Measurements from ENCODE around the gene CNTFR.

DNA sequence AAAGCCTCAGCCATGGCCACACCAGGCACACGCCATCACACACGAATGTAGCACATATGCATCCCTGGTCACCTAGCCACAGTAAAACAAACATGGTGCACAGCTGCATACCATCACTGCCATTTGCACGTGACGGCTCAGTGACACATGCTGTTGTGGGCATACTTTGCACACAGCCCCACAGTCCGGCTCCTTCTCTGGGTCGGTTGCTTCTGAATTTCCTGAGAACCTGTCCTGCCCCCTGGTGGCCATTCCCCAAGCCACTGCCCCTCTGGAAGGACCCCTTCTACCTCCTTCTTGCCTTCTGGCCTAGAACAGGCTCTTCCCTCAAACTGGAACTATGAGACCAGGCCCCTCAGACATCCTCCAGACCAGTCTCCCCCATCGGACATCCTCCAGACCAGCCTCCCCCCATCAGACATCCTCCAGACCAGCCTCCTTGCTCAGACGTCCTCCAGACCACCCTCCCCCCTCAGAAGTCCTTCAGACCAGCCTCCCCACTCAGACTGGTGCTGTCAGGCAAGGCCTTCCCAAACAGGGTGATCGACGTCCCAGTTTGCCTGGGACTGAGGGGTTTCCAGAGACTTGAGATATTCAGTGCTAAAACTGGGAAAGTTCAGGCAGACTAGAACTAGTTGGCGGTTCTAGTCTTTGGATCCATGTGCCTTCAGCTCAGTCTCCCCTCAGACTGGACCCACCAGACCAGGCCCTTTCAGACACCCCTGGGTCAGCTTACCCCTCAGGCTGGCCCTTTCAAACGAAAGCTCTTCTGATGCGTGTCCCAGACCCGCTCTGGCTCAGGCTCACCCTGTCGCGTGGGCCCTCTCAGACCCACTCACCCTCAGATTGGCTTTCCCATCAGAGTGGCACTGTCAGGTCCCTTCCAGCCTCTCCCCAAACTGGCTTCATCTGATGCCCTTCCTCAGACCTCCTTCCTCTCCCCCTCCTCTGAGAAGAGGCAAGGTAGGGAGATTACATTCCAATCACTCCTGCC, 42.4 kb downstream of the CNTFR start:
- TF ChIP-seq, protein P1, sequence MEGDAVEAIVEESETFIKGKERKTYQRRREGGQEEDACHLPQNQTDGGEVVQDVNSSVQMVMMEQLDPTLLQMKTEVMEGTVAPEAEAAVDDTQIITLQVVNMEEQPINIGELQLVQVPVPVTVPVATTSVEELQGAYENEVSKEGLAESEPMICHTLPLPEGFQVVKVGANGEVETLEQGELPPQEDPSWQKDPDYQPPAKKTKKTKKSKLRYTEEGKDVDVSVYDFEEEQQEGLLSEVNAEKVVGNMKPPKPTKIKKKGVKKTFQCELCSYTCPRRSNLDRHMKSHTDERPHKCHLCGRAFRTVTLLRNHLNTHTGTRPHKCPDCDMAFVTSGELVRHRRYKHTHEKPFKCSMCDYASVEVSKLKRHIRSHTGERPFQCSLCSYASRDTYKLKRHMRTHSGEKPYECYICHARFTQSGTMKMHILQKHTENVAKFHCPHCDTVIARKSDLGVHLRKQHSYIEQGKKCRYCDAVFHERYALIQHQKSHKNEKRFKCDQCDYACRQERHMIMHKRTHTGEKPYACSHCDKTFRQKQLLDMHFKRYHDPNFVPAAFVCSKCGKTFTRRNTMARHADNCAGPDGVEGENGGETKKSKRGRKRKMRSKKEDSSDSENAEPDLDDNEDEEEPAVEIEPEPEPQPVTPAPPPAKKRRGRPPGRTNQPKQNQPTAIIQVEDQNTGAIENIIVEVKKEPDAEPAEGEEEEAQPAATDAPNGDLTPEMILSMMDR (conservative IDR thresholded peaks at IDR 0.05; ENCODE audit: low read depth, low read length), result peak; percentile 78
- TF ChIP-seq EZH2 (IDR thresholded peaks at IDR 0.05; ENCODE audit: borderline replicate concordance, low read depth, low read length, poor library complexity, severe bottlenecking), result no peak

Data from A673 (cell line).